Transverse colon (tissue), 3 donors: ENCODE data around the gene PIH1D1.

ENCODE experiments used
- EP300 ChIP-seq: sonication (generic); formaldehyde crosslinking; IDR thresholded peaks from one replicate; pipeline ENCODE4 v1.6.1; 2017; ENCODE audit warnings: antibody characterized with exemption, low read depth
- TF ChIP-seq, protein P1 (sequence below), 5 experiments: fragments of 200-600 bp in 3 of 5; fragments of 450-650 bp in 2 of 5; sonication (generic) in 3 of 5; IDR thresholded peaks; 1 replicate in 2 of 5; 2 replicates in 3 of 5; pipeline ENCODE4 v1.5.1; 2016 to 2017; ENCODE audit warnings: antibody characterized with exemption in 5 of 5, inconsistent platforms in 3 of 5, mild to moderate bottlenecking in 2 of 5, moderate library complexity in 1 of 5

DNA sequence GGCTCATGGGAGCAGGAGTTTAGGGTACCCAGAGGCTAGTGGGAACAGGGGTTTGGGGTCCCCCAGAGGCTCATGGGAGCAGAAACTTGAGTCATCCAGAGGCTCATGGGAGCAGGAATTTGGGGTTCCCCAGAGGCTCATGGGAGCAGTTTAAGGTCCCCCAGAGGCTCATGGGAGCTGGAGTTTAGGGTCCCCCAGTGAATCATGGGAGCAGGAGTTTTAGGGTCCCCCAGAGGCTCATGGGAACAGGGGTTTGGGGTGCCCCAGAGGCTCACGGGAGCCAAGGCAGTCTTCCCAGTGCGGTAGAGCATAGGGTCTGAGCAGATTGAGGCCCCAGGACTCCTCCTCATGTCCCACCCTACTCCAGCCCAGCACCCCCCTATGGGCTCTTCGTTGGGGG, 13.8 kb upstream of the PIH1D1 start:
- TF ChIP-seq, protein P1, sequence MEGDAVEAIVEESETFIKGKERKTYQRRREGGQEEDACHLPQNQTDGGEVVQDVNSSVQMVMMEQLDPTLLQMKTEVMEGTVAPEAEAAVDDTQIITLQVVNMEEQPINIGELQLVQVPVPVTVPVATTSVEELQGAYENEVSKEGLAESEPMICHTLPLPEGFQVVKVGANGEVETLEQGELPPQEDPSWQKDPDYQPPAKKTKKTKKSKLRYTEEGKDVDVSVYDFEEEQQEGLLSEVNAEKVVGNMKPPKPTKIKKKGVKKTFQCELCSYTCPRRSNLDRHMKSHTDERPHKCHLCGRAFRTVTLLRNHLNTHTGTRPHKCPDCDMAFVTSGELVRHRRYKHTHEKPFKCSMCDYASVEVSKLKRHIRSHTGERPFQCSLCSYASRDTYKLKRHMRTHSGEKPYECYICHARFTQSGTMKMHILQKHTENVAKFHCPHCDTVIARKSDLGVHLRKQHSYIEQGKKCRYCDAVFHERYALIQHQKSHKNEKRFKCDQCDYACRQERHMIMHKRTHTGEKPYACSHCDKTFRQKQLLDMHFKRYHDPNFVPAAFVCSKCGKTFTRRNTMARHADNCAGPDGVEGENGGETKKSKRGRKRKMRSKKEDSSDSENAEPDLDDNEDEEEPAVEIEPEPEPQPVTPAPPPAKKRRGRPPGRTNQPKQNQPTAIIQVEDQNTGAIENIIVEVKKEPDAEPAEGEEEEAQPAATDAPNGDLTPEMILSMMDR (IDR thresholded peaks at IDR 0.05): no peak
- no peak for TF ChIP-seq EP300
